K562 (cell line): ENCODE data around the gene RHOBTB3. TPM values are rescaled to one million over a fixed set of nuclear protein-coding genes. Genes with fewer than 3 reads are reported as not detected.

ENCODE experiments used
- ATAC-seq: fragments of 200-7000 bp; cut with Tn5 transposase; 3 replicates; pipeline ENCODE4 v1.9.1; 2020; ENCODE audit warnings: moderate library complexity
- BruUV-seq: library from RNA; stranded (reverse); fragments of 400-500 nt; replicated peaks from 2 replicates; lab custom pipeline; 2021; lab: Mats Ljungman, UMichigan
- CTCF ChIA-PET: fragments of 300-600 bp; formaldehyde crosslinking; extraction: SDS; loops from one replicate; lab custom pipeline; 2021; ENCODE audit warnings: low intra/inter-chr PET ratio; lab: Yijun Ruan, JAX
- POLR2A ChIA-PET: fragments of 300-600, 350-650 bp; sonication (Branson Sonifier 250); formaldehyde crosslinking; extraction: SDS; loops from one replicate; lab custom pipeline; 2021; ENCODE audit warnings: antibody characterized with exemption, inconsistent platforms; lab: Yijun Ruan, JAX
- DNase-seq, 4 experiments: peaks; one replicate each; pipeline versions ENCODE4 v3.0.0 to v3.0.0-alpha.2; 2011 to 2018; ENCODE audit warnings: low spot score in 3 of 4, mixed read lengths in 3 of 4; ENCODE audit errors: extremely low read depth in 1 of 4
- FAIRE-seq: peaks from 2 replicates; lab custom pipeline; 2011; peaks lifted over from hg19 to GRCh38; lab: Jason Lieb, UNC
- H2AFZ ChIP-seq: 2 replicates; pipeline ENCODE4 v1.6.0; 2011; ENCODE audit warnings: low read depth, low read length, control low read depth, inconsistent platforms
- H3K27ac ChIP-seq: fragments of 200-600 bp; 3 replicates; pipeline ENCODE4 v1.8.0; 2011; ENCODE audit warnings: low read depth, mild to moderate bottlenecking, control low read depth, inconsistent platforms, low read length, moderate library complexity, mixed read lengths; ENCODE audit errors: extremely low read depth
- H3K27me3 ChIP-seq, 2 experiments: fragments of 300-600 bp in 1 of 2; 2 replicates in 1 of 2; 3 replicates in 1 of 2; pipeline versions ENCODE4 v1.6.0 to v1.8.0; 2011; ENCODE audit warnings: inconsistent platforms in 2 of 2, low read length in 2 of 2, mild to moderate bottlenecking in 1 of 2, mixed read lengths in 1 of 2, moderate library complexity in 1 of 2; ENCODE audit not compliant: control insufficient read depth in 2 of 2, insufficient read depth in 2 of 2
- H3K36me3 ChIP-seq: fragments of 300-600 bp; 3 replicates; pipeline ENCODE4 v1.8.0; 2011; ENCODE audit warnings: mild to moderate bottlenecking, low read length, inconsistent platforms; ENCODE audit not compliant: control insufficient read depth, insufficient read depth
- H3K4me1 ChIP-seq, 2 experiments: fragments of 200-600 bp in 1 of 2; replicated peaks in 1 of 2; 2 replicates in 1 of 2; 3 replicates in 1 of 2; pipeline versions ENCODE4 v1.5.1 to v1.8.0; 2011; ENCODE audit warnings: inconsistent platforms in 2 of 2, low read length in 2 of 2, mild to moderate bottlenecking in 1 of 2, mixed read lengths in 1 of 2, moderate library complexity in 1 of 2; ENCODE audit not compliant: control insufficient read depth in 2 of 2, insufficient read depth in 2 of 2
- H3K4me2 ChIP-seq: 2 replicates; pipeline ENCODE4 v1.6.1; 2011; ENCODE audit warnings: low read length, control low read depth, inconsistent platforms, mixed read lengths; ENCODE audit not compliant: insufficient read depth
- H3K4me3 ChIP-seq: fragments of 200-600 bp; sonication (generic), shearing (Covaris generic); 2 replicates; pipeline ENCODE4 v1.5.1; 2016; ENCODE audit warnings: control low read depth, inconsistent platforms
- H3K79me2 ChIP-seq: fragments of 200-600 bp; 3 replicates; pipeline ENCODE4 v1.8.0; 2011; ENCODE audit warnings: low read length, inconsistent platforms; ENCODE audit not compliant: control insufficient read depth, insufficient read depth
- H3K9ac ChIP-seq, 2 experiments: 2 replicates each; pipeline versions ENCODE4 v1.6.0 to v1.6.1; 2011; ENCODE audit warnings: low read depth in 2 of 2, low read length in 2 of 2, control low read depth in 1 of 2, inconsistent platforms in 1 of 2, mild to moderate bottlenecking in 1 of 2, mixed read lengths in 1 of 2; ENCODE audit not compliant: insufficient read depth in 1 of 2
- H3K9me1 ChIP-seq: one replicate; pipeline ENCODE4 v1.6.0; 2011; ENCODE audit warnings: inconsistent platforms, mild to moderate bottlenecking, low read length, moderate library complexity; ENCODE audit not compliant: control insufficient read depth, insufficient read depth
- H3K9me3 ChIP-seq: replicated peaks from 2 replicates; pipeline ENCODE4 v1.5.1; 2011; ENCODE audit warnings: low read depth, low read length, inconsistent platforms; ENCODE audit not compliant: control insufficient read depth, insufficient read depth
- H4K20me1 ChIP-seq: replicated peaks from 2 replicates; pipeline ENCODE4 v1.6.1; 2011; ENCODE audit warnings: low read length, inconsistent platforms, mixed read lengths; ENCODE audit not compliant: control insufficient read depth, insufficient read depth
- FOXJ3 ChIP-seq: sonication (generic); formaldehyde crosslinking; IDR thresholded peaks from 2 replicates; pipeline ENCODE4 v1.4.0; 2020; ENCODE audit warnings: mild to moderate bottlenecking, missing genetic modification reagents
- ILK ChIP-seq: fragments of 450-650 bp; IDR thresholded peaks from 2 replicates; pipeline ENCODE4 v1.6.1; 2016; ENCODE audit warnings: missing genetic modification characterization, low read depth, mild to moderate bottlenecking, missing compliant biosample characterization, moderate library complexity, borderline replicate concordance
- POU5F1 ChIP-seq: fragments of 150-350 bp; IDR thresholded peaks from 2 replicates; pipeline ENCODE4 v1.6.1; 2014; ENCODE audit warnings: borderline replicate concordance, low read length, low read depth, mild to moderate bottlenecking; ENCODE audit not compliant: partially characterized antibody
- SMARCA5 ChIP-seq: fragments of 450-650 bp; IDR thresholded peaks from 2 replicates; pipeline ENCODE4 v1.6.1; 2016
- SMARCB1 ChIP-seq: IDR thresholded peaks from 2 replicates; pipeline ENCODE4 v1.6.1; 2011; ENCODE audit warnings: improper control_type of control experiment, low read depth; ENCODE audit not compliant: insufficient read length
- ZBTB40 ChIP-seq, 2 experiments: fragments of 450-650 bp in 1 of 2; sonication (generic) in 1 of 2; formaldehyde crosslinking in 1 of 2; IDR thresholded peaks; 2 replicates each; pipeline versions ENCODE4 v1.7.1 to v1.9.0; 2016 to 2022; ENCODE audit warnings: inconsistent platforms in 1 of 2, mild to moderate bottlenecking in 1 of 2, missing genetic modification reagents in 1 of 2
- ZNF280B ChIP-seq: fragments of 250-450 bp; sonication (Bioruptor Pico); IDR thresholded peaks from 2 replicates; pipeline ENCODE4 v1.5.1; 2021; ENCODE audit warnings: mild to moderate bottlenecking
- ZNF583 ChIP-seq: fragments of 250-450 bp; sonication (Bioruptor Pico); IDR thresholded peaks from 2 replicates; pipeline ENCODE4 v1.4.0; 2020
- WGBS: fragments of 100-300 bp; shearing (Covaris generic); methylation state at CpG from one replicate; pipeline ENCODE4 v1.1.6; 2016; ENCODE audit warnings: low coverage, mixed read lengths; ENCODE audit not compliant: insufficient coverage; ENCODE audit errors: missing lambda C conversion rate; 5-methylcytosine and 5-hydroxymethylcytosine counted together
- in situ Hi-C: fragments of 300-500 bp; cut with MboI; formaldehyde crosslinking; loops from 4 replicates; pipeline ENCODE4 v1.15.0; 2018; ENCODE audit warnings: inconsistent platforms, mixed read lengths
- intact Hi-C: fragments of 100-400 bp; cut with micrococcal nuclease; formaldehyde crosslinking; loops from 2 replicates; pipeline ENCODE4 v1.14.2; 2022
- polyA plus RNA-seq, 8 experiments: library from polyadenylated mRNA; depleted of rRNA in 4 of 8; stranded (reverse) in 5 of 8; unstranded in 3 of 8; fragments of >200 nt; fragmentation: Nextera tagmentation in 2 of 8; fragmentation: Illumina TruSeq in 1 of 8; extraction: Ambion mirVana in 2 of 8; extraction: Trizol in 1 of 8; gene quantifications; 2 replicates each; pipeline versions ENCODE4 v1.2.1 to v1.2.3, GENCODE V29; 2011 to 2014; ENCODE audit warnings: inconsistent platforms in 1 of 8, missing spikeins in 1 of 8
- total RNA-seq, 7 experiments: library from RNA; depleted of rRNA in 6 of 7; stranded (reverse); fragments of >200 nt in 6 of 7; fragmentation: Illumina TruSeq in 2 of 7; extraction: Trizol in 2 of 7; gene quantifications; 2 replicates each; pipeline versions ENCODE4 v1.2.1 to v1.2.3, GENCODE V29; 2011 to 2021; ENCODE audit warnings: low replicate concordance in 1 of 7
- TF ChIP-seq, protein P1 (sequence below): fragments of 450-650 bp; IDR thresholded peaks from 2 replicates; pipeline ENCODE4 v1.6.1; 2017; ENCODE audit warnings: mild to moderate bottlenecking, moderate library complexity

The RHOBTB3 gene
- total and polyA plus RNA-seq, 9 of the 15 experiments (the other 6 are each of a cell fraction or from before 2014, with no cell fraction given): 39.7 to 143 (median 115) TPM

DNA sequence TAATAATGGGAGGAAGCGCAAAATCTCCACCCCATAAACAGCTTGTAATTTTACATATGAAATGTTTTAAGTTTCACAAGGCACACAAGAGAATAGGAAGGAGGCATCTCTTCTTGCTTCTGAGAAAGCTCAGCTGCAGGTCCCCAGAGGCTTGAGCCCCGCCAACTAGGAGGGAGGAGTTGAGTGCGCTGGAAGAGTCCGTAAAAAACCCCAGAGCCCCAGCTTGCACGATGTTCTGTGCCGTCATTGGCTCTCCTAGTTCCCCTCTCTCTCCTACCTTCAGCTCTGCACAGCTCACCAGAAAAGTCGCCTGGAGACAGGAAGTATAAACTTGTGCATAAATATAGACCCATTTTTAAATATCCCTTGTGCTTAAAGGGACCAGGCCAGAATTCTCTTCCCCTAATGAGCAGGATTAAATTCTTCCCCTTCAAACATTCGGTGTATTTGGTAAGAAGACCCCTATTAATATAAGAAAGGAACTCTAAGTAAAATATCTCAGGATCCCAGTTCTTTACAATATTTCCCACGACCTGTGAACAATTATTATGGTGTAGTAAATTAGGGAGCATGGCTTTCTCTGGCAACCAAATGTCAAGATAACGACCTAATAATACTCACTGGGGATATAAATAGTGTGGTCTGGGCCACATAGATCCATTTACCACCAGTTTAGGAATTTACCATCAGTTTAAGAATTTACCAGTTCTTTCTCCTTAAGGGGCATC, 77.7 kb downstream of the RHOBTB3 start:
- CTCF ChIA-PET: no interaction called here
- POLR2A ChIA-PET: interaction anchor here (1.0 to 2.3 kb wide), 4 partner anchors 30 to 74 kb away, joined by 3 to 7 read pairs (median 4); no protein-coding TSS in a partner anchor
- H3K4me3 ChIP-seq: no peak overlapping the region
- TF ChIP-seq ZNF583 (CRISPR knock-in tag) (no peak), SMARCA5 (no peak), ILK (tag) (no peak), SMARCB1 (no peak), ZNF280B (CRISPR knock-in tag) (no peak), POU5F1 (no peak), ZBTB40 (IDR thresholded peaks at IDR 0.05) (no peak), ZBTB40 (CRISPR knock-in tag; IDR thresholded peaks at IDR 0.05) (no peak), FOXJ3 (CRISPR knock-in tag) (no peak)
- TF ChIP-seq, protein P1, sequence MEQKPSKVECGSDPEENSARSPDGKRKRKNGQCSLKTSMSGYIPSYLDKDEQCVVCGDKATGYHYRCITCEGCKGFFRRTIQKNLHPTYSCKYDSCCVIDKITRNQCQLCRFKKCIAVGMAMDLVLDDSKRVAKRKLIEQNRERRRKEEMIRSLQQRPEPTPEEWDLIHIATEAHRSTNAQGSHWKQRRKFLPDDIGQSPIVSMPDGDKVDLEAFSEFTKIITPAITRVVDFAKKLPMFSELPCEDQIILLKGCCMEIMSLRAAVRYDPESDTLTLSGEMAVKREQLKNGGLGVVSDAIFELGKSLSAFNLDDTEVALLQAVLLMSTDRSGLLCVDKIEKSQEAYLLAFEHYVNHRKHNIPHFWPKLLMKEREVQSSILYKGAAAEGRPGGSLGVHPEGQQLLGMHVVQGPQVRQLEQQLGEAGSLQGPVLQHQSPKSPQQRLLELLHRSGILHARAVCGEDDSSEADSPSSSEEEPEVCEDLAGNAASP: no peak

More for the DNA sequence above, 77.7 kb downstream of the RHOBTB3 start:
- in situ Hi-C loops (no loop called here), intact Hi-C loops (no loop called here)
- Histone ChIP-seq H3K9me3 (no peaks in the 10 kb centered on the region), H3K4me1 (peaks cover 8 to 10% of the 10 kb centered on the region in 2 experiments; a peak in 4 of 5 replicates), H3K79me2 (no peaks in the 10 kb centered on the region), H3K27me3 (no peaks in the 10 kb centered on the region), H3K27ac (no peak overlapping the region), H3K9me1 (no peaks in the 10 kb centered on the region), H2AFZ (no peak overlapping the region), H3K9ac (no peak overlapping the region; a peak in 1 of 4 replicates), H3K36me3 (no peaks in the 10 kb centered on the region; the same call in 2 of the 3 replicates), H3K4me2 (no peak overlapping the region), H4K20me1 (no peaks in the 10 kb centered on the region)
- no peak for FAIRE-seq
- ATAC-seq: peak; percentile 69
- peak in 1 of 4 experiments; percentile 15 for DNase-seq
- 26% methylated on average over 10 of the region's 10 CpGs for WGBS
- no TSS peak for BruUV-seq
